Mesothelial cell of epicardium (in vitro differentiated cells): ENCODE measurements around the gene TRPC3. TPM values are rescaled to one million over a fixed set of nuclear protein-coding genes. Genes with fewer than 3 reads are reported as not detected.

ENCODE experiments used
- DNase-seq, 2 experiments: peaks; one replicate each; pipeline ENCODE4 v3.0.0; 2021; ENCODE audit warnings: low spot score in 2 of 2; ENCODE audit not compliant: unreplicated experiment in 2 of 2
- H3K27ac Mint-ChIP-seq: 2 replicates; pipeline ENCODE4 v1.8.0; 2021; ENCODE audit warnings: mixed read lengths
- H3K27me3 Mint-ChIP-seq: 2 replicates; pipeline ENCODE4 v1.8.0; 2021; ENCODE audit warnings: low read depth, mixed read lengths
- H3K36me3 Mint-ChIP-seq: 2 replicates; pipeline ENCODE4 v1.8.0; 2021; ENCODE audit warnings: mixed read lengths
- H3K4me1 Mint-ChIP-seq: 2 replicates; pipeline ENCODE4 v1.8.0; 2021; ENCODE audit warnings: mixed read lengths
- H3K4me3 Mint-ChIP-seq: 2 replicates; pipeline ENCODE4 v1.8.0; 2021; ENCODE audit warnings: mild to moderate bottlenecking, moderate library complexity, mixed read lengths
- H3K9me3 Mint-ChIP-seq: 2 replicates; pipeline ENCODE4 v1.8.0; 2021; ENCODE audit warnings: mixed read lengths
- CTCF ChIP-seq: fragments of 200-600 bp; sonication (generic); IDR thresholded peaks from one replicate; pipeline ENCODE4 v1.5.0; 2021; ENCODE audit warnings: antibody characterized with exemption; ENCODE audit not compliant: unreplicated experiment
- total RNA-seq: library from RNA; stranded (reverse); gene quantifications from 3 replicates; pipeline ENCODE4 v1.2.1, GENCODE V29; 2021

TRPC3 gene
- total RNA-seq, 1 donor from 2014 or later, result 0.29 TPM

- DNase-seq, result no peak
- H3K27ac Mint-ChIP-seq, result no peak overlapping the region
- H3K36me3 Mint-ChIP-seq, result no peaks in the 10 kb centered on the region
- peaks cover 54% of the 10 kb centered on the region for H3K27me3 Mint-ChIP-seq
- H3K9me3 Mint-ChIP-seq, result no peaks in the 10 kb centered on the region
- peaks cover 4% of the 10 kb centered on the region for H3K4me1 Mint-ChIP-seq
- TF ChIP-seq CTCF, result no peak
- H3K4me3 Mint-ChIP-seq, result no peak overlapping the region
Observed at GRCh38 chr4:121990489-121990888, 38.6 kb upstream of the TRPC3 start.

- peaks cover 47% of the 10 kb centered on the region for H3K27me3 Mint-ChIP-seq
- peaks cover 4% of the 10 kb centered on the region for H3K4me1 Mint-ChIP-seq
- H3K4me3 Mint-ChIP-seq, result no peak overlapping the region
- no peak for TF ChIP-seq CTCF
- H3K27ac Mint-ChIP-seq, result no peak overlapping the region
- DNase-seq, result no peak
- no peaks in the 10 kb centered on the region for H3K9me3 Mint-ChIP-seq
- H3K36me3 Mint-ChIP-seq, result no peaks in the 10 kb centered on the region
Observed at GRCh38 chr4:121989715-121990114, 37.9 kb upstream of the TRPC3 start.

GRCh38 chr4:121988950-121989349, 37.1 kb upstream of the TRPC3 start:
- no peak for DNase-seq
- H3K36me3 Mint-ChIP-seq, result no peaks in the 10 kb centered on the region
- H3K9me3 Mint-ChIP-seq, result no peaks in the 10 kb centered on the region
- no peak overlapping the region for H3K4me3 Mint-ChIP-seq
- TF ChIP-seq CTCF, result no peak
- peaks cover 4% of the 10 kb centered on the region for H3K4me1 Mint-ChIP-seq
- peaks cover 41% of the 10 kb centered on the region for H3K27me3 Mint-ChIP-seq
- H3K27ac Mint-ChIP-seq, result no peak overlapping the region

GRCh38 chr4:121980643-121981042, 28.8 kb upstream of the TRPC3 start:
- no peak for DNase-seq
- Mint-ChIP-seq H3K9me3 (peaks cover 4% of the 10 kb centered on the region), H3K4me1 (peaks cover 5% of the 10 kb centered on the region), H3K27me3 (peaks cover 13% of the 10 kb centered on the region), H3K27ac (no peak overlapping the region), H3K36me3 (no peaks in the 10 kb centered on the region), H3K4me3 (no peak overlapping the region)
- TF ChIP-seq CTCF, result no peak

GRCh38 chr4:121978172-121978516, 26.3 kb upstream of the TRPC3 start:
- Mint-ChIP-seq H3K4me1 (peaks cover 5% of the 10 kb centered on the region), H3K27me3 (peaks cover 27% of the 10 kb centered on the region), H3K4me3 (no peak overlapping the region), H3K9me3 (no peaks in the 10 kb centered on the region), H3K27ac (no peak overlapping the region), H3K36me3 (no peaks in the 10 kb centered on the region)
- no peak for DNase-seq
- TF ChIP-seq CTCF, result no peak
